ENCODE data around the gene TAX1BP1.

Gene TAX1BP1

GRCh38 chr7:27712217-27712616 lies 27.7 kb upstream of the TAX1BP1 start:
- DNase-seq (ENCODE audit: low read depth): no peak
- TF ChIP-seq, protein P1, sequence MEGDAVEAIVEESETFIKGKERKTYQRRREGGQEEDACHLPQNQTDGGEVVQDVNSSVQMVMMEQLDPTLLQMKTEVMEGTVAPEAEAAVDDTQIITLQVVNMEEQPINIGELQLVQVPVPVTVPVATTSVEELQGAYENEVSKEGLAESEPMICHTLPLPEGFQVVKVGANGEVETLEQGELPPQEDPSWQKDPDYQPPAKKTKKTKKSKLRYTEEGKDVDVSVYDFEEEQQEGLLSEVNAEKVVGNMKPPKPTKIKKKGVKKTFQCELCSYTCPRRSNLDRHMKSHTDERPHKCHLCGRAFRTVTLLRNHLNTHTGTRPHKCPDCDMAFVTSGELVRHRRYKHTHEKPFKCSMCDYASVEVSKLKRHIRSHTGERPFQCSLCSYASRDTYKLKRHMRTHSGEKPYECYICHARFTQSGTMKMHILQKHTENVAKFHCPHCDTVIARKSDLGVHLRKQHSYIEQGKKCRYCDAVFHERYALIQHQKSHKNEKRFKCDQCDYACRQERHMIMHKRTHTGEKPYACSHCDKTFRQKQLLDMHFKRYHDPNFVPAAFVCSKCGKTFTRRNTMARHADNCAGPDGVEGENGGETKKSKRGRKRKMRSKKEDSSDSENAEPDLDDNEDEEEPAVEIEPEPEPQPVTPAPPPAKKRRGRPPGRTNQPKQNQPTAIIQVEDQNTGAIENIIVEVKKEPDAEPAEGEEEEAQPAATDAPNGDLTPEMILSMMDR (IDR thresholded peaks at IDR 0.05; ENCODE audit: low read depth, low read length, missing control alignments): no peak
- in situ Hi-C loops (cut with HindIII; ENCODE audit: low sequenced_read_pairs): no loop called here
- H3K4me3 ChIP-seq (ENCODE audit: low read depth, low read length): no peak overlapping the region

DNA sequence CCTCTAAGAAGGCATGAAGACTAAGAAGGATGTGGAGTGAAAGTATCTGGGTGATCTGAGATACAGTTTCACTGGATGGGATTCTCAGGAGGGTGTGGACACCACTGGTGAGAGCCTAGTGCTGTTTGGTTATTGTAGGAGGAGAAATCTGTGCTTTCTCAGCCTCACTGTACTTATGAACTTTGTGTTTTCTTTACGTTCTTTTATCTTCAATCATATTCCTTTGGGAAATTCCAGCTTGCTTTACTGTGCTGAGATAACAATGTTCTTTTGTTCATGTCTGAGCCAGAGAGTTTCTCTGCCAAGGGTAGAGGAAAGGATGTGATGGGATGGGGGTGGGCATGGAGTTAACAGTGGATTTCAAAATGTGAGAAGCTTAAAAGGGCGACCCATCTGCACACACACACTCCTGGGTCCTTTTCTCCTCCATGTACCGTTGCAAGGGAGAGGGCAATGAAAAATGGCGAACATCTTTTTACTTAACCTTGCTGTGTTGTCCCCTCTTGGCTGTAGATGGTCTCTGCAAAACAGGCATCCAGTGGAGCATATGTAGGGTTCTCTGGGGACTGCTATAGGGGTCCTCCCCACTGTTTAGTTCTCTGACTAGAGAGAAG lies 25.0 kb upstream of the TAX1BP1 start:
- TF ChIP-seq, protein P1 (IDR thresholded peaks at IDR 0.05; ENCODE audit: low read depth, low read length, missing control alignments): no peak
- H3K4me3 ChIP-seq (ENCODE audit: low read depth, low read length): no peak overlapping the region
- no peak for DNase-seq (ENCODE audit: low read depth)
- in situ Hi-C loops (cut with HindIII; ENCODE audit: low sequenced_read_pairs): no loop called here

- in situ Hi-C loops (cut with HindIII; ENCODE audit: low sequenced_read_pairs): no loop called here
Observed at GRCh38 chr7:27723085-27723484, 16.9 kb upstream of the TAX1BP1 start.

DNA sequence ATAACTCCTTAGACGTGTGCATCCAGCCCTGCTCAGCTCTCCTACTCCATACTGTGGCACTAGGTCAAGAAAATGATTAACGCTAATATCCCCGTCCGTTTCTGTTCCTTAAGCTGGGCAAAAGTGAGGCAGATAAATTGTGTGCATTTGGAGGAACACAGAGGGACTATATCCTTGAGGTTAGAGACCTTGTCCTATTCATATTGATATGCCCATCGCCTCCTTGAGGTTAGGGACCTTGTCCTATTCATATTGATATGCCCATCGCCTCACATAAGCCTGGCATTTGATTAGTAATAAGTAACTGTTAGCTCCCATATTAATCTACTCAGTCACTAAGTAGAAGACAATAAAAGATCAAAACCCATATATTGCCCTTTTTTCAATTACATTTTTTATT lies 12.9 kb upstream of the TAX1BP1 start:
- H3K4me3 ChIP-seq (ENCODE audit: low read depth, low read length): no peak overlapping the region
- no peak for DNase-seq (ENCODE audit: low read depth)
- TF ChIP-seq, protein P1 (IDR thresholded peaks at IDR 0.05; ENCODE audit: low read depth, low read length, missing control alignments): no peak
- in situ Hi-C loops (cut with HindIII; ENCODE audit: low sequenced_read_pairs): no loop called here

More at GRCh38 chr7:27723085-27723484, 16.9 kb upstream of the TAX1BP1 start:
- TF ChIP-seq, protein P1 (IDR thresholded peaks at IDR 0.05; ENCODE audit: low read depth, low read length, missing control alignments): peak; percentile 11
- DNase-seq (ENCODE audit: low read depth): no peak
- H3K4me3 ChIP-seq (ENCODE audit: low read depth, low read length): no peak overlapping the region

DNA sequence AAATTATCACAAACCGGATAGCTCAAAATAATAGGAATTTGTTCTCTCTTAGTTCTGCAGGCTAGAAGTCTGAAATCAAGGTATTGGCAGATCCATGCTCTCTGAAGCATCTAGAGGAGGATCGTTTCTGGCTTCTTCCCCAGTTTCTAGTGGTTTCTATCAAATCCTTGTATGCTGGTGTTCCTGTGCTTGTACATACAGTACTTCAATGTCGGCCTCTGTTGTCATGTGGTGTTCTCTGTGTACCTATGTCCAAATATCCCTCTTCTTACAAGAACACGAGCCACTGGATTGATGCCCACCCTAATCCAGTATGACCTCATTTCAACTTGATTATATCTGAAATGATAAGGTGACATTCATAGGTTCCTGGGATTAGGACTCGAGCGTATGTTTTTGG lies 9.8 kb upstream of the TAX1BP1 start:
- in situ Hi-C loops (cut with HindIII; ENCODE audit: low sequenced_read_pairs): no loop called here
- DNase-seq (ENCODE audit: low read depth): no peak
- TF ChIP-seq, protein P1 (IDR thresholded peaks at IDR 0.05; ENCODE audit: low read depth, low read length, missing control alignments): no peak
- no peak overlapping the region for H3K4me3 ChIP-seq (ENCODE audit: low read depth, low read length)

DNA sequence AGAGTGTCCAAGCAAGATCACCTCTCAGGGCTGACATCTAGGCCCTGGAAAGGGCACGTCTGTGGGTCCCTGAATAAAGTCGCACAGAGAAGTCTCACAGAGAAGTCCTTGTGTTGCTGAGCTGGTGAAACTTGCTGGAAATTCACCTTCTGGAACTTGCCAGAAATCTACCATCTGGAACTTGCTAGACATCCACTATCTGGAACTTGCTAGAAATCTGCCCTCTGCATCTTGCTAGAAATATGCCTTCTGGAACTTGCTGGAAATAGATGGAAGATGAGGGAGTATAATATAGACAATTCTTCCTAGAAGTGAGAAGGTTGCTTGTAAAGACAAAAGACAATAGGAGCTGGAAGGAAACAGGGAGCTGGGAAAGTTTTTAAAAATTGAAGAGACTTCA lies 5.4 kb upstream of the TAX1BP1 start:
- in situ Hi-C loops (cut with HindIII; ENCODE audit: low sequenced_read_pairs): no loop called here
- TF ChIP-seq, protein P1 (IDR thresholded peaks at IDR 0.05; ENCODE audit: low read depth, low read length, missing control alignments): no peak
- no peak for DNase-seq (ENCODE audit: low read depth)
- no peak overlapping the region for H3K4me3 ChIP-seq (ENCODE audit: low read depth, low read length)
